Gastroesophageal sphincter (tissue), 4 donors: Measurements from ENCODE around the gene SURF2. TPM values are rescaled to one million over a fixed set of nuclear protein-coding genes. Genes with fewer than 3 reads are reported as not detected.

Source experiments
- ATAC-seq: fragments of 150-250 bp; one replicate; pipeline ENCODE4 v1.9.1; 2016; ENCODE audit warnings: mild to moderate bottlenecking, moderate library complexity
- H3K27ac ChIP-seq, 4 donors: fragments of 200-600 bp; sonication (generic) in 3 of 4; 1 replicate in 3 of 4; 2 replicates in 1 of 4; pipeline ENCODE4 v1.5.1; 2016 to 2019
- H3K27me3 ChIP-seq: fragments of 200-600 bp; sonication (generic); one replicate; pipeline ENCODE4 v1.5.1; 2019
- H3K36me3 ChIP-seq, 2 donors: fragments of 200-600 bp; sonication (generic); one replicate each; pipeline ENCODE4 v1.5.1; 2019; ENCODE audit warnings: control low read depth in 1 of 2
- H3K4me1 ChIP-seq, 3 donors: fragments of 200-600 bp; sonication (generic); 1 replicate in 2 of 3; 2 replicates in 1 of 3; pipeline ENCODE4 v1.5.1; 2016 to 2019; ENCODE audit warnings: control low read depth in 2 of 3
- H3K4me3 ChIP-seq, 2 donors: fragments of 200-600 bp; sonication (generic); one replicate each; pipeline ENCODE4 v1.5.1; 2019; ENCODE audit warnings: mild to moderate bottlenecking in 1 of 2, moderate library complexity in 1 of 2
- H3K9me3 ChIP-seq, 3 donors: fragments of 200-600 bp; sonication (generic); one replicate each; pipeline ENCODE4 v1.5.1; 2017 to 2019; ENCODE audit warnings: control low read depth in 2 of 3
- EP300 ChIP-seq: sonication (generic); formaldehyde crosslinking; IDR thresholded peaks from one replicate; pipeline ENCODE4 v1.6.1; 2017; ENCODE audit warnings: antibody characterized with exemption, mild to moderate bottlenecking
- POLR2A ChIP-seq, 2 donors: fragments of 450-650 bp; IDR thresholded peaks; one replicate each; pipeline ENCODE4 v1.6.1; 2017; ENCODE audit warnings: antibody characterized with exemption in 2 of 2, mild to moderate bottlenecking in 2 of 2, moderate library complexity in 1 of 2
- POLR2AphosphoS5 ChIP-seq: sonication (generic); formaldehyde crosslinking; IDR thresholded peaks from one replicate; pipeline ENCODE4 v1.6.1; 2017; ENCODE audit warnings: antibody characterized with exemption
- WGBS, 2 donors: methylation state at CpG; one replicate each; pipeline ENCODE4 v1.1.5; 2018; ENCODE audit warnings: low coverage in 1 of 2; 5-methylcytosine and 5-hydroxymethylcytosine counted together
- total RNA-seq, 4 donors: library from RNA; depleted of rRNA; stranded (reverse); fragments of >200 nt; gene quantifications; one replicate each; pipeline ENCODE4 v1.1.0, GENCODE V29; 2016
- TF ChIP-seq, protein P1 (sequence below), 4 experiments: fragments of 200-600 bp in 2 of 4; fragments of 450-650 bp in 2 of 4; sonication (generic) in 1 of 4; IDR thresholded peaks; one replicate each; pipeline ENCODE4 v1.5.1; 2017 to 2019; ENCODE audit warnings: antibody characterized with exemption in 4 of 4, mild to moderate bottlenecking in 2 of 4, moderate library complexity in 2 of 4

SURF2 gene
- total RNA-seq, 4 donors from 2014 or later = 11.2 to 16.3 (median 15.3) TPM

- 40 to 74% methylated on average over 1 to 11 of the region's 21 CpGs for WGBS, 2 donors
- TF ChIP-seq POLR2AphosphoS5 = no peak
- TF ChIP-seq, protein P1, sequence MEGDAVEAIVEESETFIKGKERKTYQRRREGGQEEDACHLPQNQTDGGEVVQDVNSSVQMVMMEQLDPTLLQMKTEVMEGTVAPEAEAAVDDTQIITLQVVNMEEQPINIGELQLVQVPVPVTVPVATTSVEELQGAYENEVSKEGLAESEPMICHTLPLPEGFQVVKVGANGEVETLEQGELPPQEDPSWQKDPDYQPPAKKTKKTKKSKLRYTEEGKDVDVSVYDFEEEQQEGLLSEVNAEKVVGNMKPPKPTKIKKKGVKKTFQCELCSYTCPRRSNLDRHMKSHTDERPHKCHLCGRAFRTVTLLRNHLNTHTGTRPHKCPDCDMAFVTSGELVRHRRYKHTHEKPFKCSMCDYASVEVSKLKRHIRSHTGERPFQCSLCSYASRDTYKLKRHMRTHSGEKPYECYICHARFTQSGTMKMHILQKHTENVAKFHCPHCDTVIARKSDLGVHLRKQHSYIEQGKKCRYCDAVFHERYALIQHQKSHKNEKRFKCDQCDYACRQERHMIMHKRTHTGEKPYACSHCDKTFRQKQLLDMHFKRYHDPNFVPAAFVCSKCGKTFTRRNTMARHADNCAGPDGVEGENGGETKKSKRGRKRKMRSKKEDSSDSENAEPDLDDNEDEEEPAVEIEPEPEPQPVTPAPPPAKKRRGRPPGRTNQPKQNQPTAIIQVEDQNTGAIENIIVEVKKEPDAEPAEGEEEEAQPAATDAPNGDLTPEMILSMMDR (IDR thresholded peaks at IDR 0.05) = no peak
- TF ChIP-seq POLR2A (IDR thresholded peaks at IDR 0.05) = no peak
- no peak for TF ChIP-seq EP300
- peaks cover 0 to 70% of the 10 kb centered on the region in 2 donors for H3K36me3 ChIP-seq
- no peak overlapping the region for H3K4me3 ChIP-seq
- H3K27me3 ChIP-seq = no peaks in the 10 kb centered on the region
- H3K27ac ChIP-seq = no peak overlapping the region
- no peak for ATAC-seq
- H3K4me1 ChIP-seq = peaks cover 0 to 40% (median 13%) of the 10 kb centered on the region in 3 donors
- H3K9me3 ChIP-seq = no peaks in the 10 kb centered on the region
Observed at GRCh38 chr9:133360400-133361393, 4.3 kb downstream of the SURF2 start.

- H3K9me3 ChIP-seq = no peaks in the 10 kb centered on the region
- no peak overlapping the region for H3K4me3 ChIP-seq
- peaks cover 0 to 79% of the 10 kb centered on the region in 2 donors for H3K36me3 ChIP-seq
- no peaks in the 10 kb centered on the region for H3K27me3 ChIP-seq
- H3K4me1 ChIP-seq = peaks cover 0 to 37% (median 11%) of the 10 kb centered on the region in 3 donors
- ATAC-seq = no peak
- 40 to 80% methylated on average over 2 to 9 of the region's 13 CpGs for WGBS, 2 donors
- TF ChIP-seq EP300 (no peak), POLR2AphosphoS5 (no peak), POLR2A (IDR thresholded peaks at IDR 0.05) (no peak)
- TF ChIP-seq, protein P1 (IDR thresholded peaks at IDR 0.05) = no peak
- H3K27ac ChIP-seq = no peak overlapping the region
Observed at GRCh38 chr9:133361507-133362092, 5.2 kb downstream of the SURF2 start.

GRCh38 chr9:133362359-133363044 is 6.2 kb downstream of the SURF2 start:
- peaks cover 0 to 88% of the 10 kb centered on the region in 2 donors for H3K36me3 ChIP-seq
- H3K27me3 ChIP-seq = no peaks in the 10 kb centered on the region
- no peak for ATAC-seq
- H3K9me3 ChIP-seq = no peaks in the 10 kb centered on the region
- H3K4me1 ChIP-seq = peaks cover 0 to 37% (median 4%) of the 10 kb centered on the region in 3 donors
- TF ChIP-seq POLR2AphosphoS5 = no peak
- TF ChIP-seq, protein P1 (IDR thresholded peaks at IDR 0.05) = no peak
- WGBS, 2 donors = 79 to 80% methylated on average over 7 to 13 of the region's 15 CpGs
- H3K4me3 ChIP-seq = no peak overlapping the region
- no peak overlapping the region for H3K27ac ChIP-seq

GRCh38 chr9:133366435-133366834 is 10.1 kb downstream of the SURF2 start:
- H3K9me3 ChIP-seq = no peaks in the 10 kb centered on the region
- no peaks in the 10 kb centered on the region for H3K27me3 ChIP-seq
- H3K4me1 ChIP-seq = peaks cover 0 to 55% (median 24%) of the 10 kb centered on the region in 3 donors
- no peak overlapping the region for H3K27ac ChIP-seq
- H3K4me3 ChIP-seq = no peak overlapping the region
- peaks cover 0 to 78% of the 10 kb centered on the region in 2 donors for H3K36me3 ChIP-seq
- TF ChIP-seq, protein P1 (IDR thresholded peaks at IDR 0.05) = no peak
- no peak for TF ChIP-seq POLR2AphosphoS5
- no peak for TF ChIP-seq POLR2A (IDR thresholded peaks at IDR 0.05)
- TF ChIP-seq EP300 = no peak
- no peak for ATAC-seq
- WGBS, 2 donors = no CpG with 5 or more reads among the region's 11 CpGs
